ENCODE results near the gene GPX2.

The GPX2 gene

DNA sequence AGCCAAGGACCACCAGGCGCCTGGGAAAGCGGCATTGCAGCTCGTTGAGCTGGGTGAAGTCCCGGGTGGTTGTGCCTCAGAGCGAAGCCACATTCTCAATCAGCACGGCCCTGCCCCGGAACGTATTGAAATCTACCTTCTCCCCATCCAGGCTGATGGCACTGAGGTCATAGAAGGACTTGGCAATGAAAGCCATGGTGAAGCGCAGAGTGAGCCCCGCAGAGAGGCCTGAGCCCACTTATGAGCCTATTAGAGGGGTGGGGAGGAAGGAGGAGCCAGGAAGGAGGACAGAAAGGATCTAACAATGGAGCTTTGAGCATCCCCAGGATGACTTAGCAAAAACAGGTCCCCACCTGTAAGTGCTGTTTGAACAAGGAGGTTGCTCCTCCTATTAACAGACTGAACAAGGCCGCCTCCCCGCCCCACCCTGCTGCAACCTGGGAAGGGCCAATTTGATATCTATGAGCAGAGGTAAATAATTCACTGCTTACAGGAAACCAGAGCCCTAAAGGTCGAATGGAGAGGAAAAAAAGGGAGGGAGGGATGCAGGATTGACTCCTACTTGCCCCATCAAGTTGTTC is at the start of gene GPX2:
TSS of gene GPX2 (minus strand) at position 215 of the 581 bp plus-strand sequence. CDS start at position 196, 19 bp downstream.
- H3K9ac ChIP-seq, result no peak within 1 kb of the TSS
- no peaks in the 10 kb centered on the region for H3K27me3 ChIP-seq
- H3K9me3 ChIP-seq, result no peaks in the 10 kb centered on the region
- TF ChIP-seq Cebpa-rat (IDR thresholded peaks at IDR 0.05), result no peak
- H3K4me1 ChIP-seq, result peaks cover 31% of the 10 kb centered on the region
- H3K4me2 ChIP-seq, result peak within 1 kb of the TSS; percentile 31
- H3K4me3 ChIP-seq, result no peak within 1 kb of the TSS
- peaks cover 79% of the 10 kb centered on the region for H4K20me1 ChIP-seq
- 0 out of 2 replicates have a peak within 1 kb of the TSS, but pooled peaks have one; percentile 31 for H3K27ac ChIP-seq
- peaks cover 98% of the 10 kb centered on the region for H3K36me3 ChIP-seq

DNA sequence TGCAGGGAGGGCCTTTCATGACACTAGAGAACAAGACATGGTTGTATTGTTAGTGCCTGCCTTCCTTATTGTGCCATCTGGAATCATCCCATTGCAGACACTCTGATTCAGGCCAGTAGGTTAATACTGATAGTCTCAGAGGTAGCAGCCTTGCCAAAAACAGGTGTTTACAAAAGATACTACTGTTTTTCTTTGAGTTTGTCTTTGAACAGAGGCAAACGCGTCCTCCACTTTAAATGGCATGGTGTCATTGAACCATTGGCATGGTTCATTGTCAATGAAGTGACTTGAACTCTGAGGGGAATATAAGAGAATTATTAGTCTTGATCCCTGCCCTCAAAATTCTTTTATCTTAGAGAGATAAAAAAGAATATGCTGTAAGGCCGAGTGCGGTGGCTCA is 48.4 kb upstream of the GPX2 start:
- Histone ChIP-seq H3K27me3 (no peaks in the 10 kb centered on the region), H3K9ac (no peak overlapping the region), H3K4me2 (no peak overlapping the region), H3K36me3 (peaks cover 6% of the 10 kb centered on the region), H3K4me3 (no peak overlapping the region), H3K4me1 (peaks cover 39% of the 10 kb centered on the region), H3K27ac (no peak overlapping the region), H4K20me1 (no peaks in the 10 kb centered on the region), H3K9me3 (no peaks in the 10 kb centered on the region)
- TF ChIP-seq Cebpa-rat (IDR thresholded peaks at IDR 0.05), result no peak

DNA sequence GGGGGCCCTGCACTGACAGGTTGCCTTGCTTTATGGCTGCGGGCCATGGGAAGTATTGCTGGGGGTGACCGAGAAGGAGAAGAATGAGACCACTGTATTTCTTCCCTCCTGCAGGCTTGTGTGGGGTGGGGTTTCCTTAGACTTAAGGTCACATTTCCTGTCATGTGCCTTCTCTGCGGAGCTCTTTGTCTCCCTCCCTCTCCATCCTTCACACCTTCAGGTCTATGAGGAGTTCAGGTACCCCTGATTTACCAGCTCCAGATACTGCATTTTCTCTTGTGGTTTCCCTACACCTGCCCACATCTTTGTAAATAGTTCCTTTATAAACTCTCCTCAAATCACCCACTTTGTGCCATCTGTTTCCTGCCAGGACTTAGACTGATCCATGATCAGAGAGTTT is 47.8 kb upstream of the GPX2 start:
- no peaks in the 10 kb centered on the region for H4K20me1 ChIP-seq
- H3K9me3 ChIP-seq, result no peaks in the 10 kb centered on the region
- H3K9ac ChIP-seq, result no peak overlapping the region
- TF ChIP-seq Cebpa-rat (IDR thresholded peaks at IDR 0.05), result no peak
- no peak overlapping the region for H3K4me3 ChIP-seq
- no peaks in the 10 kb centered on the region for H3K27me3 ChIP-seq
- H3K27ac ChIP-seq, result no peak overlapping the region
- peaks cover 40% of the 10 kb centered on the region for H3K4me1 ChIP-seq
- peaks cover 6% of the 10 kb centered on the region for H3K36me3 ChIP-seq
- peak overlapping the region; percentile 65 for H3K4me2 ChIP-seq

DNA sequence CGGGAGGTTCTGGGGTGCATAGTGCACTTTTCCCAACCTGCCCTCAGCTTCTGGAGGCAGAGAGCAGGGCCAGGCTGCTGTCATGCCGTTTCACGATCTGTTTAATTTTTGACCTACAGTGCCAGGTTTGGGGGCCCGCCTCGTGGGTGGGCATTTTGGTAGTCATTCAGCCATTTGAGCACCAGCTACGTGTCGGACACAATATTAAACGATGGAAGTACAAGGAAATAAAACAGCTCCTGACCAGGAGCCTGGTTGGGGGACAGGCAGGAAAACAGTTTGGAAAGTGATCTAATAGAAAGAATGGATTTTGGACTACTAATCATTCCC is 44.9 kb upstream of the GPX2 start:
- H3K27ac ChIP-seq, result peak overlapping the region; percentile 75
- H3K9me3 ChIP-seq, result no peaks in the 10 kb centered on the region
- H3K4me3 ChIP-seq, result peak overlapping the region; percentile 86
- no peaks in the 10 kb centered on the region for H3K27me3 ChIP-seq
- H3K4me2 ChIP-seq, result peak overlapping the region; percentile 88
- peaks cover 40% of the 10 kb centered on the region for H3K4me1 ChIP-seq
- no peak for TF ChIP-seq Cebpa-rat (IDR thresholded peaks at IDR 0.05)
- peaks cover under 1% of the 10 kb centered on the region; the same call in 1 of the 2 replicates for H3K36me3 ChIP-seq
- H3K9ac ChIP-seq, result peak overlapping the region; percentile 83
- no peaks in the 10 kb centered on the region for H4K20me1 ChIP-seq

DNA sequence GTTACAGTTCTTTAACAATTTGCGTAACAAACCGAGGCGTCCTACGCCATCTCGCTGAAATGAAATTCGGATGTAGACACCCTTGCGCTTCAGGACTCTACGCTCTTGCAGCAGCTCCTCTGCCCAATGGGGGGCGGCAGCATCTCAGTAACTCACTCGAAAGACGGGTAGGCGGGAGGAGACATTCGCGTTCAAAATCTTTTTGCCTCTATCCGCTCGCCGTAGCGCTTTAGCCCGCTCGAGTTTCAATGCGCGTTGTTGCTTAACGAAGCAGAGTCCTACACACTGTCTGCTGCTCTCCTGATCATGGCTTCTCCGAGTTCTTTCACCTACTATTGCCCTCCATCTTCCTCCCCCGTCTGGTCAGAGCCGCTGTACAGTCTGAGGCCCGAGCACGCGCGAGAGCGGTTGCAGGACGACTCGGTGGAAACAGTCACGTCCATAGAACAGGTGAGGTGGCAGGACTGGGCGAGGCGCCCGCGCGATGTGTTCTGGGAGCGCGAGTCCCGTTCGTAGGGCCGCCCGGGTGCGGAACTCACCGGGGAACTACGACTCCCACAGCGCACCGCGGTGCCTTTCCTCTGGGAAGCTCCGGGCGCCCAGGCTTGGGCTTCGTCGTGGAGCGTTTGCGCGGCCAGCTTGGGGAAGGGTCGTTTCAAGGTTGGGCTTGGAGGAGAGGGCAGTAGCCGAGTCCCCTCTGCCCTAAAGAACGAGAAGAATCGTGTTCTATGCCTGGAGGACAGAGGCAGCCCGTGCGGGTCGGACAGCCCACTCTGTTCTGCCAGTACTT is 44.3 kb upstream of the GPX2 start, which contains the start of gene FNTB:
TSS of gene FNTB (plus strand) at position 248 of the 790 bp plus-strand sequence. CDS start at position 307, 59 bp downstream.
- Histone ChIP-seq H4K20me1 (no peaks in the 10 kb centered on the region), H3K4me2 (peak within 1 kb of the TSS; percentile 88)

DNA sequence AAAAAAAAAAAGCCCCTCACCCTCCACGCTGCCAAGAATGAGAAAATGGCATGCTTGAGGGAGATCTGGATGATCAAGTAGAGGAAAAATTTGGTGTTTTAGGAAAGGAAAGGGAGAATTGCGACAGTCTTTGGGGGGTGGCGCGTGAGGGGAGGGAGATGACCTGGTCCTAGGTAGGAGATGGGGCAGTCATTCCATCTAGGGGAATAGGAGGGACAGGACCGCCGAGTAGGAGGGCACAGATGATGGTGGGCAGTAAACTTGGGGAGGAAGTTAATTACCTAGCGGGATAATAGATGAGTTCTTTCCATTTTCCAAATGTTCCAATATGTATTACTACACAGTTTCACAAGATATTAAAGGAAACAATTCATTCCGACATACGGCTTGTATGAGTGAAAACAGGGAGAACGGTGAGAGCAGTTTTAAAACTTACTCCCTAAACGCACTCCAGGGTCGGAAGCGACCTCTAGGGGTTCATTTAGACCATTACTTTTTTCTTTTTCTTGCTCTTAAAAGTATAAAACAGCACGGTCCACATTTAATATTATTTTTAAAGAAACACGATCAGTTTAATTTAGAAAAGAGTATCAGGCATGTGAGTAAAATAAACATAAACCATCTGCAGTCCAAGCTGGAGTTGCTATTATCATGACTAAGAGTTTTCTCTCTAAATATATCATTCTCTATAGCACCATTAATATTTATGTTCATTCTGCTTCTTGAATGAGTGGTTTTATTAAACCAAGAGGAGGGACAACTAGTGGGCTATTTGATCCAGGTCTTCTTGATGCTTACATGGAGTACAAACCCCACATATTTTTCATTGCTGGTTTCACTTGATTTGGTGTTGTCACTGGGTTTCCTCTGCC is 41.1 kb upstream of the GPX2 start:
- peaks cover 19% of the 10 kb centered on the region for H3K4me1 ChIP-seq
- no peaks in the 10 kb centered on the region for H4K20me1 ChIP-seq
- no peak overlapping the region for H3K4me3 ChIP-seq
- H3K4me2 ChIP-seq, result no peak overlapping the region
- no peaks in the 10 kb centered on the region for H3K36me3 ChIP-seq
- no peak overlapping the region for H3K27ac ChIP-seq
- H3K9ac ChIP-seq, result no peak overlapping the region
- H3K9me3 ChIP-seq, result no peaks in the 10 kb centered on the region
- no peak for TF ChIP-seq Cebpa-rat (IDR thresholded peaks at IDR 0.05)
- no peaks in the 10 kb centered on the region for H3K27me3 ChIP-seq

More for the DNA sequence above, 44.3 kb upstream of the GPX2 start, which contains the start of gene FNTB:
- Histone ChIP-seq H3K9me3 (no peaks in the 10 kb centered on the region), H3K36me3 (no peaks in the 10 kb centered on the region), H3K27me3 (no peaks in the 10 kb centered on the region), H3K4me3 (peak within 1 kb of the TSS; percentile 86), H3K4me1 (peaks cover 40% of the 10 kb centered on the region), H3K27ac (peak within 1 kb of the TSS; percentile 75), H3K9ac (peak within 1 kb of the TSS; percentile 83)
- TF ChIP-seq Cebpa-rat (IDR thresholded peaks at IDR 0.05), result 0 out of 2 replicates have a peak, but pooled peaks have one; percentile 31

DNA sequence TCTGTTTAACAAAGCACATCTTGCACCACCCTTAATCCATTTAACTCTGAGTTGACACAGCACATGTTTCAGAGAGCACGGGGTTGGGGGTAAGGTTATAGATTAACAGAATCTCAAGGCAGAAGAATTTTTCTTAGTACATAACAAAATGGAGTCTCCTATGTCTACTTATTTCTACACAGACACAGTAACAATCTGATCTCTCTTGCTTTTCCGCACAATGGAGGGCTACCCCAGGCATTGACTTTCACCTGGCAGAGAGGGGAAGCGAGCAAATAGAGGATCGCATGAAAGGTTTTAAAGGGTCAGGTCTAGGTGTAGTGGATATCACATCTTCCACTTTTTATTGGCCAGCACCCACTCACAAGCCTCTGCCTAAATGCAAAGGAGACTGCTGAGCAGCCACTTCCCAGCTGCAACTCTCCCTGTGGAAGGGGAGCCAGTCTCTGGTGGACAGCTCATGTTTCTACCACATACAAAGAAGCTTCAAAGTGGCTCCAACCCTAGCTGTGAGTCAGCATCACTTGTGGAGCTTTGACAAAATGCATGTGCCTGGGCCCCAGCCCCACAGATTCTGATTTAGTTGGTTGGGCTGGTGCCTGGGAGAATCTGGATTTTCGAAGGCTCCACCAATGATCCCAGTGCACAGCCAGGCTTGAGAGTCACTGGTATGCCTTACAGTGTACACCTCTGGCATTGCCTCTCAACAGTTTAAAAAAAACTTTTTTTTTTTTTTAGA is 37.0 kb upstream of the GPX2 start:
- Histone ChIP-seq H3K36me3 (no peaks in the 10 kb centered on the region), H3K4me2 (no peak overlapping the region), H3K4me1 (no peaks in the 10 kb centered on the region), H3K27ac (no peak overlapping the region), H3K9ac (no peak overlapping the region), H4K20me1 (no peaks in the 10 kb centered on the region), H3K27me3 (no peaks in the 10 kb centered on the region), H3K9me3 (no peaks in the 10 kb centered on the region), H3K4me3 (no peak overlapping the region)
- TF ChIP-seq Cebpa-rat (IDR thresholded peaks at IDR 0.05), result no peak

DNA sequence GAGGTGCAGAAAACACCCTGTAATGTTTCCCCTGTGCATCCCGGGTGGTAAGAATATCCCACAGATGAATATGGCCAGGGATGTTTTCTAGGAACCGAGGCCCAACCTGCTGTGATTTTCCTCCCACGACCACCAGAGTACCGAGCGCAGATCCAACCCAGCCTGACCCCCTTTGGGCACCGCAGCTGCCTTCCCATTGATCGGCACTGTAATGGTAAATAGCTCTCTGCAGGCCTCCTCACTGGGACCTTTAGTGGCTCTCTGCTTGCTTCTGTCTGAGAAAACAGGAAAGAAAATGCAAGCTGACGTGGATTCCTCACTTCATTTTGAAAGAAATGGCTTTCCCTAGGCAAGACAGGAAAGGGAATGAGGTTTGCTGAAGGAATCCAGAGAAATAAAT is 32.0 kb upstream of the GPX2 start:
- Histone ChIP-seq H3K27me3 (no peaks in the 10 kb centered on the region), H3K9ac (no peak overlapping the region), H3K36me3 (no peaks in the 10 kb centered on the region), H4K20me1 (peaks cover 9% of the 10 kb centered on the region; the same call in 1 of the 2 replicates), H3K4me1 (peaks cover 26% of the 10 kb centered on the region), H3K27ac (no peak overlapping the region), H3K4me3 (no peak overlapping the region), H3K4me2 (no peak overlapping the region), H3K9me3 (no peaks in the 10 kb centered on the region)
- no peak for TF ChIP-seq Cebpa-rat (IDR thresholded peaks at IDR 0.05)

DNA sequence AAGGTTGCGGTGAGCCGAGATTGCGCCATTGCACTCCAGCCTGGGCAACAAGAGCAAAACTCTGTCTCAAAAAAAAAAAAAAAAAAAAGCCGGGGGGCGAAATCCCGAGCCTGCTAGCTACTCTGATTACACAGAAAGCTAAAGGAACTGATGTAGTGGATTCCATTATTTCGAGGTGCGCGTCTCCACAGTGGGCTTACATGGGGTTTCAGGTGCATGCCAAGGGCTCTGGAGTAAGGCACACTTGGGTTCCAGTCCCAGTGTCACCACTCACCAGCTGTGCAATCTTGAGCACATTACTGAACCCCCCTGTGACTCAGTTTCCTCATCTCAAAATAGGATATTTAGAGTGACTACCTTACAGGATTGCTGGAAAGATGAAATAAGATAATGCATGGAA is 31.3 kb upstream of the GPX2 start:
- no peak overlapping the region for H3K4me2 ChIP-seq
- no peak overlapping the region for H3K4me3 ChIP-seq
- H3K36me3 ChIP-seq, result no peaks in the 10 kb centered on the region
- TF ChIP-seq Cebpa-rat (IDR thresholded peaks at IDR 0.05), result no peak
- no peak overlapping the region for H3K9ac ChIP-seq
- H3K4me1 ChIP-seq, result peaks cover 33% of the 10 kb centered on the region
- peaks cover 9% of the 10 kb centered on the region; the same call in 1 of the 2 replicates for H4K20me1 ChIP-seq
- H3K9me3 ChIP-seq, result no peaks in the 10 kb centered on the region
- no peak overlapping the region for H3K27ac ChIP-seq
- H3K27me3 ChIP-seq, result no peaks in the 10 kb centered on the region
